Measurements from ENCODE around the gene C1orf53.

C1orf53 gene

DNA sequence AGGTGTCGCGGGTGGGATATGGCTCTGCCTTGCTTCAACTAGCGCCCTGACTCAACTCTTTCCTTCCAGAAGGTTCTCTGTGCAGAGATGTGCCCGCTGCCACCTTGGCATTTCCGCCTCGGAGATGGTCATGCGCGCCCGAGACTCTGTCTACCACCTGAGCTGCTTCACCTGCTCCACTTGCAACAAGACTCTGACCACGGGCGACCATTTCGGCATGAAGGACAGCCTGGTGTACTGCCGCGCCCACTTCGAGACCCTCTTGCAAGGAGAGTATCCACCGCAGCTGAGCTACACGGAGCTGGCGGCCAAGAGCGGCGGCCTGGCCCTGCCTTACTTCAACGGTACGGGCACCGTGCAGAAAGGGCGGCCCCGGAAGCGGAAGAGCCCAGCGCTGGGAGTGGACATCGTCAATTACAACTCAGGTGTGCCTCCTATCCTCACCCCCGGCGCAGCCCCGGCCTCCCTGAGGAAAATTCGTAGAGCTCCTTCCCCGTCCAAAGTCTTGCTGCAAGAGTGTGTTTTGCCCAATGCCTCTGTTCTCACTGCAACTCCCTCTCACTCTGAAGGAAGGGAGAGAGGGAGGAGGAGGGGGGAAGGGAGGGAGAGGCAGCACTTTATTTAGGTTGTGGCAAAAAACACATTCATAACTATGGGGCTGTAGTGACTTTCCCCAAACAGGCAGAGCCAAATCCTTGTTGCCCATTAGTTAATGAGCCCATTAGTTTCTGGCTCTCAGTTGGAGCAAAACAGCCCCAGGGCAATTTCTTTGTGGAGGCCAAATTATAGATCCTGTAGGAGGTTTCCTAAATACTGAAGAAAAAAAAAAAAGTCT is 19.0 kb downstream of the C1orf53 start:
- no peak for ATAC-seq
- TF ChIP-seq ARNTL (CRISPR knock-in tag; IDR thresholded peaks at IDR 0.05; ENCODE audit: borderline replicate concordance, low read depth) (no peak), TOX (CRISPR knock-in tag; IDR thresholded peaks at IDR 0.05; ENCODE audit: borderline replicate concordance) (no peak), ZNF70 (CRISPR knock-in tag; IDR thresholded peaks at IDR 0.05) (no peak), GLIS3 (CRISPR knock-in tag; IDR thresholded peaks at IDR 0.05) (no peak), ESRRG (CRISPR knock-in tag; IDR thresholded peaks at IDR 0.05) (no peak), ZC3H10 (CRISPR knock-in tag; IDR thresholded peaks at IDR 0.05) (no peak), ZNF565 (CRISPR knock-in tag; conservative IDR thresholded peaks at IDR 0.05; ENCODE audit: low read depth) (no peak), RARB (CRISPR knock-in tag; IDR thresholded peaks at IDR 0.05) (no peak), TCF4 (CRISPR knock-in tag; IDR thresholded peaks at IDR 0.05; ENCODE audit: borderline replicate concordance) (no peak), ZNF8 (CRISPR knock-in tag; IDR thresholded peaks at IDR 0.05) (no peak), BACH2 (CRISPR knock-in tag; IDR thresholded peaks at IDR 0.05; ENCODE audit: borderline replicate concordance) (no peak)
- TF ChIP-seq, protein P1, sequence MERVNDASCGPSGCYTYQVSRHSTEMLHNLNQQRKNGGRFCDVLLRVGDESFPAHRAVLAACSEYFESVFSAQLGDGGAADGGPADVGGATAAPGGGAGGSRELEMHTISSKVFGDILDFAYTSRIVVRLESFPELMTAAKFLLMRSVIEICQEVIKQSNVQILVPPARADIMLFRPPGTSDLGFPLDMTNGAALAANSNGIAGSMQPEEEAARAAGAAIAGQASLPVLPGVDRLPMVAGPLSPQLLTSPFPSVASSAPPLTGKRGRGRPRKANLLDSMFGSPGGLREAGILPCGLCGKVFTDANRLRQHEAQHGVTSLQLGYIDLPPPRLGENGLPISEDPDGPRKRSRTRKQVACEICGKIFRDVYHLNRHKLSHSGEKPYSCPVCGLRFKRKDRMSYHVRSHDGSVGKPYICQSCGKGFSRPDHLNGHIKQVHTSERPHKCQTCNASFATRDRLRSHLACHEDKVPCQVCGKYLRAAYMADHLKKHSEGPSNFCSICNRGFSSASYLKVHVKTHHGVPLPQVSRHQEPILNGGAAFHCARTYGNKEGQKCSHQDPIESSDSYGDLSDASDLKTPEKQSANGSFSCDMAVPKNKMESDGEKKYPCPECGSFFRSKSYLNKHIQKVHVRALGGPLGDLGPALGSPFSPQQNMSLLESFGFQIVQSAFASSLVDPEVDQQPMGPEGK (CRISPR knock-in tag; IDR thresholded peaks at IDR 0.05; ENCODE audit: borderline replicate concordance), result no peak
- TF ChIP-seq, protein P2, sequence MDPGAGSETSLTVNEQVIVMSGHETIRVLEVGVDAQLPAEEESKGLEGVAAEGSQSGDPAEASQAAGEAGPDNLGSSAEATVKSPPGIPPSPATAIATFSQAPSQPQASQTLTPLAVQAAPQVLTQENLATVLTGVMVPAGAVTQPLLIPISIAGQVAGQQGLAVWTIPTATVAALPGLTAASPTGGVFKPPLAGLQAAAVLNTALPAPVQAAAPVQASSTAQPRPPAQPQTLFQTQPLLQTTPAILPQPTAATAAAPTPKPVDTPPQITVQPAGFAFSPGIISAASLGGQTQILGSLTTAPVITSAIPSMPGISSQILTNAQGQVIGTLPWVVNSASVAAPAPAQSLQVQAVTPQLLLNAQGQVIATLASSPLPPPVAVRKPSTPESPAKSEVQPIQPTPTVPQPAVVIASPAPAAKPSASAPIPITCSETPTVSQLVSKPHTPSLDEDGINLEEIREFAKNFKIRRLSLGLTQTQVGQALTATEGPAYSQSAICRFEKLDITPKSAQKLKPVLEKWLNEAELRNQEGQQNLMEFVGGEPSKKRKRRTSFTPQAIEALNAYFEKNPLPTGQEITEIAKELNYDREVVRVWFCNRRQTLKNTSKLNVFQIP (CRISPR knock-in tag; IDR thresholded peaks at IDR 0.05; ENCODE audit: borderline replicate concordance, low read depth), result no peak
- TF ChIP-seq, protein P3, sequence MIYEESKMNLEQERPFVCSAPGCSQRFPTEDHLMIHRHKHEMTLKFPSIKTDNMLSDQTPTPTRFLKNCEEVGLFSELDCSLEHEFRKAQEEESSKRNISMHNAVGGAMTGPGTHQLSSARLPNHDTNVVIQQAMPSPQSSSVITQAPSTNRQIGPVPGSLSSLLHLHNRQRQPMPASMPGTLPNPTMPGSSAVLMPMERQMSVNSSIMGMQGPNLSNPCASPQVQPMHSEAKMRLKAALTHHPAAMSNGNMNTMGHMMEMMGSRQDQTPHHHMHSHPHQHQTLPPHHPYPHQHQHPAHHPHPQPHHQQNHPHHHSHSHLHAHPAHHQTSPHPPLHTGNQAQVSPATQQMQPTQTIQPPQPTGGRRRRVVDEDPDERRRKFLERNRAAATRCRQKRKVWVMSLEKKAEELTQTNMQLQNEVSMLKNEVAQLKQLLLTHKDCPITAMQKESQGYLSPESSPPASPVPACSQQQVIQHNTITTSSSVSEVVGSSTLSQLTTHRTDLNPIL (CRISPR knock-in tag; IDR thresholded peaks at IDR 0.05; ENCODE audit: low read depth), result no peak
- TF ChIP-seq, protein P4, sequence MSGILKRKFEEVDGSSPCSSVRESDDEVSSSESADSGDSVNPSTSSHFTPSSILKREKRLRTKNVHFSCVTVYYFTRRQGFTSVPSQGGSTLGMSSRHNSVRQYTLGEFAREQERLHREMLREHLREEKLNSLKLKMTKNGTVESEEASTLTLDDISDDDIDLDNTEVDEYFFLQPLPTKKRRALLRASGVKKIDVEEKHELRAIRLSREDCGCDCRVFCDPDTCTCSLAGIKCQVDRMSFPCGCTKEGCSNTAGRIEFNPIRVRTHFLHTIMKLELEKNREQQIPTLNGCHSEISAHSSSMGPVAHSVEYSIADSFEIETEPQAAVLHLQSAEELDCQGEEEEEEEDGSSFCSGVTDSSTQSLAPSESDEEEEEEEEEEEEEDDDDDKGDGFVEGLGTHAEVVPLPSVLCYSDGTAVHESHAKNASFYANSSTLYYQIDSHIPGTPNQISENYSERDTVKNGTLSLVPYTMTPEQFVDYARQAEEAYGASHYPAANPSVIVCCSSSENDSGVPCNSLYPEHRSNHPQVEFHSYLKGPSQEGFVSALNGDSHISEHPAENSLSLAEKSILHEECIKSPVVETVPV (CRISPR knock-in tag; IDR thresholded peaks at IDR 0.05), result no peak

DNA sequence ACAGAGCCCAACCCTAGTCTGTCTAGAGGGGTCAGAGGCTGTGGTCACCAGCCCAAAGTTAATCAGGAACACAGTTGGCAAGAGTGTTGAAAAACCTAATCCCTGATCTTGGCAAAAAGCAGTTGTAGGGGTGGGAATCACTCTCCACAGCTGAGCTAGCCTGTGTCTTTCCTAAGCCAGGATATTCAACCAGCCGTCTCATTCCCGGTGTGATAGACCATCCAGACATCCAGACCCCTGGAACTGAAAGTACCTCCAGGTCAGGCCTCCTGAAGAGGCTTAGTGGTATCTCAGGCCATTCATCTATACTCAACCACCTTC is 19.6 kb downstream of the C1orf53 start:
- TF ChIP-seq OSR1 (CRISPR knock-in tag; IDR thresholded peaks at IDR 0.05), result no peak
- TF ChIP-seq TCF4 (CRISPR knock-in tag; IDR thresholded peaks at IDR 0.05; ENCODE audit: borderline replicate concordance), result no peak
- TF ChIP-seq BACH2 (CRISPR knock-in tag; IDR thresholded peaks at IDR 0.05; ENCODE audit: borderline replicate concordance), result no peak
- ATAC-seq, result no peak

DNA sequence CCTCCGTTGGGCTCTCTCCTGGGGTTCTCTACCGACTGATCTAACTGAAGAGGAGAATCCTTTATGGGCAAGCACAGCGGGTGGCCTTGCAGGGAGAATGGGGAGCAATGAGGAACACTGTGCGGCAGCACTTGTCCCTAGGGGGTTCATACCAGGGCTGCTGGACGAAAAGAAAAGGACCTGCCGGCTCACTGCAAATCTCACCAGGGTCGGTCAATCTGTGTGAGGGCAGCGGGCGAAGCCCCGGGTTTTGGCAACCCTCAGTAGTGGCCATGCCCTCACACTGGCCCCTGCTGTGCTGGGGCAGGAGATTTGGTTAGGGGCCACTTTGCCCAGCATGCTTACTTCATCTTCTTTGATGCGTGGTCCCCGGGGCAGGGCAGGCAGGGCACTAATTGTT is 20.6 kb downstream of the C1orf53 start:
- no peak for TF ChIP-seq ZNF565 (CRISPR knock-in tag; conservative IDR thresholded peaks at IDR 0.05; ENCODE audit: low read depth)
- TF ChIP-seq ZC3H10 (CRISPR knock-in tag; IDR thresholded peaks at IDR 0.05), result no peak
- TF ChIP-seq, protein P2 (CRISPR knock-in tag; IDR thresholded peaks at IDR 0.05; ENCODE audit: borderline replicate concordance, low read depth), result no peak
- no peak for TF ChIP-seq ESRRG (CRISPR knock-in tag; IDR thresholded peaks at IDR 0.05)
- no peak for TF ChIP-seq SNAI2 (CRISPR knock-in tag; IDR thresholded peaks at IDR 0.05)
- no peak for TF ChIP-seq CSDC2 (CRISPR knock-in tag; IDR thresholded peaks at IDR 0.05)
- TF ChIP-seq, protein P5, sequence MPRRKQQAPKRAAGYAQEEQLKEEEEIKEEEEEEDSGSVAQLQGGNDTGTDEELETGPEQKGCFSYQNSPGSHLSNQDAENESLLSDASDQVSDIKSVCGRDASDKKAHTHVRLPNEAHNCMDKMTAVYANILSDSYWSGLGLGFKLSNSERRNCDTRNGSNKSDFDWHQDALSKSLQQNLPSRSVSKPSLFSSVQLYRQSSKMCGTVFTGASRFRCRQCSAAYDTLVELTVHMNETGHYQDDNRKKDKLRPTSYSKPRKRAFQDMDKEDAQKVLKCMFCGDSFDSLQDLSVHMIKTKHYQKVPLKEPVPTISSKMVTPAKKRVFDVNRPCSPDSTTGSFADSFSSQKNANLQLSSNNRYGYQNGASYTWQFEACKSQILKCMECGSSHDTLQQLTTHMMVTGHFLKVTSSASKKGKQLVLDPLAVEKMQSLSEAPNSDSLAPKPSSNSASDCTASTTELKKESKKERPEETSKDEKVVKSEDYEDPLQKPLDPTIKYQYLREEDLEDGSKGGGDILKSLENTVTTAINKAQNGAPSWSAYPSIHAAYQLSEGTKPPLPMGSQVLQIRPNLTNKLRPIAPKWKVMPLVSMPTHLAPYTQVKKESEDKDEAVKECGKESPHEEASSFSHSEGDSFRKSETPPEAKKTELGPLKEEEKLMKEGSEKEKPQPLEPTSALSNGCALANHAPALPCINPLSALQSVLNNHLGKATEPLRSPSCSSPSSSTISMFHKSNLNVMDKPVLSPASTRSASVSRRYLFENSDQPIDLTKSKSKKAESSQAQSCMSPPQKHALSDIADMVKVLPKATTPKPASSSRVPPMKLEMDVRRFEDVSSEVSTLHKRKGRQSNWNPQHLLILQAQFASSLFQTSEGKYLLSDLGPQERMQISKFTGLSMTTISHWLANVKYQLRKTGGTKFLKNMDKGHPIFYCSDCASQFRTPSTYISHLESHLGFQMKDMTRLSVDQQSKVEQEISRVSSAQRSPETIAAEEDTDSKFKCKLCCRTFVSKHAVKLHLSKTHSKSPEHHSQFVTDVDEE (CRISPR knock-in tag; IDR thresholded peaks at IDR 0.05), result no peak
- no peak for TF ChIP-seq ARNTL (CRISPR knock-in tag; IDR thresholded peaks at IDR 0.05; ENCODE audit: borderline replicate concordance, low read depth)
- no peak for TF ChIP-seq OSR1 (CRISPR knock-in tag; IDR thresholded peaks at IDR 0.05)
- ATAC-seq, result no peak

All from SK-N-SH treated with all-trans-retinoic acid at 6 μM for 48 hours (cell line).